OCI-LY7 (cell line): ENCODE data around the gene C3.

Source experiments
- EZH2phosphoT487 ChIP-seq: fragments of 200-600 bp; sonication (generic); IDR thresholded peaks from 2 replicates; pipeline ENCODE4 v1.6.1; 2018; ENCODE audit warnings: low read depth, borderline replicate concordance, mild to moderate bottlenecking, mixed run types, antibody characterized with exemption, low read length, moderate library complexity, mixed read lengths
- TF ChIP-seq, protein P1 (sequence below): fragments of 200-600 bp; sonication (generic); conservative IDR thresholded peaks from 2 replicates; pipeline ENCODE4 v1.5.1; 2014; ENCODE audit warnings: mild to moderate bottlenecking, antibody characterized with exemption, low read length, moderate library complexity, mixed read lengths

DNA sequence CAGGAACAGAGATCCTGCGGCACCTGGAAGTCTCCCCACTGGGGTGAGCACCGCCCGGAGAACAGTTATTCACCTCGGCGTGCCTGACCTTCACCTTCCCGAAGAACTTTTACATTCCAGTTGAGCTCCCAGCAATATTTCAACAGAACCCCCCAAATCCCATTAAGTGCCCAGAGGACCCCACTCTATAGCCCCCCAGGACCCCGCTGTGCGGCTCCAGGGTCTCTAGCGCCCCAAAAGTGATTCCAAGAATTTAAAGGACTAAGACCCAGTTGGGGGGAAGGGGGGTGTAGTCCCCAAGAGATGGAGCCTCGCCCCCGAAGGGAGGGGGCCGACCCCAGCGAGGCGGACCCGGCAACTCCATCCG is 16.4 kb upstream of the C3 start:
- TF ChIP-seq, protein P1, sequence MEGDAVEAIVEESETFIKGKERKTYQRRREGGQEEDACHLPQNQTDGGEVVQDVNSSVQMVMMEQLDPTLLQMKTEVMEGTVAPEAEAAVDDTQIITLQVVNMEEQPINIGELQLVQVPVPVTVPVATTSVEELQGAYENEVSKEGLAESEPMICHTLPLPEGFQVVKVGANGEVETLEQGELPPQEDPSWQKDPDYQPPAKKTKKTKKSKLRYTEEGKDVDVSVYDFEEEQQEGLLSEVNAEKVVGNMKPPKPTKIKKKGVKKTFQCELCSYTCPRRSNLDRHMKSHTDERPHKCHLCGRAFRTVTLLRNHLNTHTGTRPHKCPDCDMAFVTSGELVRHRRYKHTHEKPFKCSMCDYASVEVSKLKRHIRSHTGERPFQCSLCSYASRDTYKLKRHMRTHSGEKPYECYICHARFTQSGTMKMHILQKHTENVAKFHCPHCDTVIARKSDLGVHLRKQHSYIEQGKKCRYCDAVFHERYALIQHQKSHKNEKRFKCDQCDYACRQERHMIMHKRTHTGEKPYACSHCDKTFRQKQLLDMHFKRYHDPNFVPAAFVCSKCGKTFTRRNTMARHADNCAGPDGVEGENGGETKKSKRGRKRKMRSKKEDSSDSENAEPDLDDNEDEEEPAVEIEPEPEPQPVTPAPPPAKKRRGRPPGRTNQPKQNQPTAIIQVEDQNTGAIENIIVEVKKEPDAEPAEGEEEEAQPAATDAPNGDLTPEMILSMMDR: peak; percentile 72
- no peak for TF ChIP-seq EZH2phosphoT487
